Measurements from ENCODE around the gene NUTF2.

DNA sequence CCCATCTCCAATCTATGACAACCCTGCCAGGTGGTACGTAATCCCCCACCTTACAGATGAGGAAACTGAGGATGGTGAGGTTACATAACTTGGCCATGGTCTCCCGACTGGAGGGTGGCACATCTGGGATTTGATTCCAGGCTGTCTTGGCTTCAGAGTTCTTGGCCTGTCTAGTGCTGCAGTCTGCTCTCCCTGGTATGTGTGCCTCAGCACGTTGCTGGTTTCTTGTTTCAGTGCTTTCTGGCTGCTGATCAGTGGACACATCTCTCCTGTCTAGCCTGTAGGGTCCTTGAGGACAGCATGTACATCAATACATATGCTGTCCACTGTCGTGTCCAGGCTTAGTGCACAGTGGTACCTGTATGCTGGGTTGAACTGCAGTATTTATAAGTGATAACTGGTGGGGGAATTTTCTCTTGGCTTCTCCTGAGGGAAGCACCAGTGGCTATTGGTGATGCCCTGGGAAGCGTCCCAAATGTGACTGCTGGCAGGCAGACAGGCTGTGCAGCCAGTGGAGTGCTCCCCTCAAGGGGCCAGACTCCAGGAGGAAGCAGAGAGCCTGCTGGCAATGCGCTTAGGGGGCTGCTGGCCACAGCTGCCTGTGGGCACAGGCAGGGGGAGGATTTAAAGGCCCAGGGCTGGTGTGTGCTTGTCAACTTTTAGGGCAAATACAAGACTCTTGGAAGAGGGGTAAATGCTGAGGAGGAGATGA lies 70.6 kb downstream of the NUTF2 start:
- TF ChIP-seq CTCF (IDR thresholded peaks at IDR 0.05), result no peak
- no peak for TF ChIP-seq EP300 (IDR thresholded peaks at IDR 0.05)
- TF ChIP-seq POLR2A (IDR thresholded peaks at IDR 0.05), result no peak
- no peak for TF ChIP-seq POLR2AphosphoS5 (IDR thresholded peaks at IDR 0.05)
